ENCODE results near the gene GATAD2A. TPM values are rescaled to one million over a fixed set of nuclear protein-coding genes. Genes with fewer than 3 reads are reported as not detected.
A peak's percentile ranks its signal among the peaks of the same experiment; 100 is the strongest.

The GATAD2A gene
- total and polyA plus RNA-seq, 7 experiments from 2014 or later = 11.3 to 123 (median 102) TPM

GRCh38 chr19:19439176-19439482, 33.7 kb downstream of the GATAD2A start:
- Histone ChIP-seq H3K9me3 (ENCODE audit: control insufficient read depth in 2 of 3, low read length in 3 of 3) (no peaks in the 10 kb centered on the region), H3K4me1 (ENCODE audit: control insufficient read depth in 2 of 2, insufficient read depth in 2 of 2, low read length in 2 of 2) (peaks cover 11 to 13% of the 10 kb centered on the region in 2 donors), H3K27ac (ENCODE audit: low read depth, low read length) (no peak overlapping the region), H3K4me3 (ENCODE audit: low read length) (no peak overlapping the region), H3K36me3 (ENCODE audit: control insufficient read depth in 2 of 3, insufficient read depth in 3 of 3, low read length in 3 of 3) (peaks cover 0 to 8% (median 0%) of the 10 kb centered on the region in 3 experiments), H3K27me3 (ENCODE audit: control insufficient read depth in 2 of 2, insufficient read depth in 2 of 2, low read length in 2 of 2) (no peaks in the 10 kb centered on the region)
- DNase-seq (no peak), ATAC-seq (no peak)
- no peaks in the 10 kb centered on the region for H3K27me3 Mint-ChIP-seq
- H3K27ac Mint-ChIP-seq = peak overlapping the region in 7 of 9 donors; percentile 53 to 83 (median 70)
- H3K4me1 Mint-ChIP-seq = peaks cover 24 to 74% (median 62%) of the 10 kb centered on the region in 7 donors
- CTCF ChIA-PET = no interaction called here
- POLR2A ChIA-PET = interaction anchor here (0.6 kb wide), 1 partner anchor 44 kb away, joined by 3 read pairs; no protein-coding TSS in a partner anchor
- peaks cover 6 to 15% (median 14%) of the 10 kb centered on the region in 5 donors for H3K36me3 Mint-ChIP-seq
- no peaks in the 10 kb centered on the region for H3K9me3 Mint-ChIP-seq
- no peak overlapping the region for H3K4me3 Mint-ChIP-seq
- intact Hi-C loops (cut with micrococcal nuclease) = loop anchor here in 1 of 2 donors (5.0 kb wide), 1 partner anchor 38 kb away; no protein-coding TSS in a partner anchor

GRCh38 chr19:19443283-19443682, 37.8 kb downstream of the GATAD2A start:
- ATAC-seq (no peak), DNase-seq (no peak)
- no peaks in the 10 kb centered on the region for H3K9me3 ChIP-seq (ENCODE audit: control insufficient read depth in 2 of 3, low read length in 3 of 3)
- peaks cover 41 to 51% of the 10 kb centered on the region in 2 donors for H3K4me1 ChIP-seq (ENCODE audit: control insufficient read depth in 2 of 2, insufficient read depth in 2 of 2, low read length in 2 of 2)
- Mint-ChIP-seq H3K9me3 (no peaks in the 10 kb centered on the region), H3K4me3 (peak overlapping the region in 3 of 10 donors; percentile 4 to 41 (median 24)), H3K27me3 (no peaks in the 10 kb centered on the region), H3K27ac (peak overlapping the region; percentile 19 to 91 (median 76)), H3K36me3 (peaks cover 6 to 23% (median 17%) of the 10 kb centered on the region in 5 donors), H3K4me1 (peaks cover 56 to 83% (median 70%) of the 10 kb centered on the region in 7 donors)
- ChIA-PET POLR2A (interaction anchor here (0.6 to 1.6 kb wide), 6 partner anchors 10 to 47 kb away, joined by 3 to 4 read pairs (median 3); partner anchors contain the start of gene GATAD2A), CTCF (interaction anchor here (0.6 to 1.2 kb wide), 3 partner anchors 17 to 527 kb away, joined by 3 read pairs; no protein-coding TSS in a partner anchor)
- H3K4me3 ChIP-seq (ENCODE audit: low read length) = no peak overlapping the region
- H3K27me3 ChIP-seq (ENCODE audit: control insufficient read depth in 2 of 2, insufficient read depth in 2 of 2, low read length in 2 of 2) = no peaks in the 10 kb centered on the region
- peak overlapping the region; percentile 49 for H3K27ac ChIP-seq (ENCODE audit: low read depth, low read length)
- intact Hi-C loops (cut with micrococcal nuclease) = no loop called here
- no peaks in the 10 kb centered on the region for H3K36me3 ChIP-seq (ENCODE audit: control insufficient read depth in 2 of 3, insufficient read depth in 3 of 3, low read length in 3 of 3)

GRCh38 chr19:19443902-19444680, 38.6 kb downstream of the GATAD2A start:
- Mint-ChIP-seq H3K4me1 (peaks cover 57 to 84% (median 73%) of the 10 kb centered on the region in 7 donors), H3K9me3 (no peaks in the 10 kb centered on the region), H3K27me3 (no peaks in the 10 kb centered on the region), H3K4me3 (peak overlapping the region in 7 of 10 donors; percentile 7 to 66 (median 48)), H3K27ac (peak overlapping the region; percentile 38 to 92 (median 85)), H3K36me3 (peaks cover 6 to 21% (median 17%) of the 10 kb centered on the region in 5 donors)
- ChIA-PET POLR2A (interaction anchor here (0.5 to 1.6 kb wide), 8 partner anchors 11 to 45 kb away, joined by 3 to 7 read pairs (median 4); partner anchors contain the start of gene GATAD2A), CTCF (interaction anchor here (1.0 to 1.2 kb wide), 2 partner anchors 18 to 46 kb away, joined by 3 read pairs; no protein-coding TSS in a partner anchor)
- ATAC-seq = no peak
- H3K36me3 ChIP-seq (ENCODE audit: control insufficient read depth in 2 of 3, insufficient read depth in 3 of 3, low read length in 3 of 3) = no peaks in the 10 kb centered on the region
- H3K4me1 ChIP-seq (ENCODE audit: control insufficient read depth in 2 of 2, insufficient read depth in 2 of 2, low read length in 2 of 2) = peaks cover 48 to 59% of the 10 kb centered on the region in 2 donors
- H3K9me3 ChIP-seq (ENCODE audit: control insufficient read depth in 2 of 3, low read length in 3 of 3) = no peaks in the 10 kb centered on the region
- H3K27ac ChIP-seq (ENCODE audit: low read depth, low read length) = peak overlapping the region; percentile 49
- intact Hi-C loops (cut with micrococcal nuclease) = loop anchor here (2.0 kb wide), 1 partner anchor 15 kb away; no protein-coding TSS in a partner anchor
- no peak for DNase-seq
- no peak overlapping the region for H3K4me3 ChIP-seq (ENCODE audit: low read length)
- H3K27me3 ChIP-seq (ENCODE audit: control insufficient read depth in 2 of 2, insufficient read depth in 2 of 2, low read length in 2 of 2) = no peaks in the 10 kb centered on the region

- Mint-ChIP-seq H3K9me3 (no peaks in the 10 kb centered on the region), H3K36me3 (peaks cover 6 to 21% (median 16%) of the 10 kb centered on the region in 5 donors), H3K4me1 (peaks cover 57 to 84% (median 74%) of the 10 kb centered on the region in 7 donors), H3K27ac (peak overlapping the region; percentile 38 to 92 (median 83)), H3K4me3 (peak overlapping the region in 8 of 10 donors; percentile 7 to 66 (median 51)), H3K27me3 (no peaks in the 10 kb centered on the region)
- H3K27me3 ChIP-seq (ENCODE audit: control insufficient read depth in 2 of 2, insufficient read depth in 2 of 2, low read length in 2 of 2) = no peaks in the 10 kb centered on the region
- H3K4me3 ChIP-seq (ENCODE audit: low read length) = no peak overlapping the region
- H3K36me3 ChIP-seq (ENCODE audit: control insufficient read depth in 2 of 3, insufficient read depth in 3 of 3, low read length in 3 of 3) = no peaks in the 10 kb centered on the region
- peak overlapping the region; percentile 49 for H3K27ac ChIP-seq (ENCODE audit: low read depth, low read length)
- H3K4me1 ChIP-seq (ENCODE audit: control insufficient read depth in 2 of 2, insufficient read depth in 2 of 2, low read length in 2 of 2) = peaks cover 50 to 60% of the 10 kb centered on the region in 2 donors
- H3K9me3 ChIP-seq (ENCODE audit: control insufficient read depth in 2 of 3, low read length in 3 of 3) = no peaks in the 10 kb centered on the region
- ChIA-PET CTCF (no interaction called here), POLR2A (interaction anchor here (0.6 to 1.6 kb wide), 5 partner anchors 12 to 39 kb away, joined by 3 to 4 read pairs (median 4); partner anchors contain the start of gene GATAD2A)
- ATAC-seq (peak; percentile 37), DNase-seq (no peak)
- intact Hi-C loops (cut with micrococcal nuclease) = loop anchor here (2.0 kb wide), 1 partner anchor 14 kb away; no protein-coding TSS in a partner anchor
Observed at GRCh38 chr19:19444681-19445155, 39.2 kb downstream of the GATAD2A start.

GRCh38 chr19:19445288-19445687, 39.8 kb downstream of the GATAD2A start:
- no peak for DNase-seq
- peak overlapping the region in 8 of 10 donors; percentile 7 to 66 (median 36) for H3K4me3 Mint-ChIP-seq
- Histone ChIP-seq H3K9me3 (ENCODE audit: control insufficient read depth in 2 of 3, low read length in 3 of 3) (no peaks in the 10 kb centered on the region), H3K4me3 (ENCODE audit: low read length) (no peak overlapping the region), H3K4me1 (ENCODE audit: control insufficient read depth in 2 of 2, insufficient read depth in 2 of 2, low read length in 2 of 2) (peaks cover 55 to 64% of the 10 kb centered on the region in 2 donors), H3K36me3 (ENCODE audit: control insufficient read depth in 2 of 3, insufficient read depth in 3 of 3, low read length in 3 of 3) (no peaks in the 10 kb centered on the region), H3K27me3 (ENCODE audit: control insufficient read depth in 2 of 2, insufficient read depth in 2 of 2, low read length in 2 of 2) (no peaks in the 10 kb centered on the region), H3K27ac (ENCODE audit: low read depth, low read length) (peak overlapping the region; percentile 34)
- intact Hi-C loops (cut with micrococcal nuclease) = loop anchor here (2.0 kb wide), 1 partner anchor 14 kb away; no protein-coding TSS in a partner anchor
- peak overlapping the region; percentile 21 to 92 (median 78) for H3K27ac Mint-ChIP-seq
- POLR2A ChIA-PET = interaction anchor here (0.6 to 0.7 kb wide), 2 partner anchors 13 to 21 kb away, joined by 3 read pairs; no protein-coding TSS in a partner anchor
- CTCF ChIA-PET = no interaction called here
- H3K9me3 Mint-ChIP-seq = no peaks in the 10 kb centered on the region
- H3K36me3 Mint-ChIP-seq = peaks cover 6 to 21% (median 11%) of the 10 kb centered on the region in 5 donors
- no peak for ATAC-seq
- H3K27me3 Mint-ChIP-seq = no peaks in the 10 kb centered on the region
- H3K4me1 Mint-ChIP-seq = peaks cover 57 to 84% (median 76%) of the 10 kb centered on the region in 7 donors

GRCh38 chr19:19445911-19446361, 40.5 kb downstream of the GATAD2A start:
- Mint-ChIP-seq H3K4me3 (peak overlapping the region in 6 of 10 donors; percentile 0 to 79 (median 50)), H3K27me3 (no peaks in the 10 kb centered on the region), H3K27ac (peak overlapping the region; percentile 38 to 95 (median 83)), H3K4me1 (peaks cover 57 to 84% (median 77%) of the 10 kb centered on the region in 7 donors), H3K9me3 (no peaks in the 10 kb centered on the region), H3K36me3 (peaks cover 6 to 21% (median 11%) of the 10 kb centered on the region in 5 donors)
- no peaks in the 10 kb centered on the region for H3K36me3 ChIP-seq (ENCODE audit: control insufficient read depth in 2 of 3, insufficient read depth in 3 of 3, low read length in 3 of 3)
- intact Hi-C loops (cut with micrococcal nuclease) = loop anchor here (2.0 kb wide), 2 partner anchors 13 to 43 kb away; no protein-coding TSS in a partner anchor
- POLR2A ChIA-PET = interaction anchor here (0.7 to 1.0 kb wide), 2 partner anchors 11 to 12 kb away, joined by 3 read pairs; no protein-coding TSS in a partner anchor
- no peaks in the 10 kb centered on the region for H3K27me3 ChIP-seq (ENCODE audit: control insufficient read depth in 2 of 2, insufficient read depth in 2 of 2, low read length in 2 of 2)
- ATAC-seq = peak; percentile 39
- peaks cover 58 to 70% of the 10 kb centered on the region in 2 donors for H3K4me1 ChIP-seq (ENCODE audit: control insufficient read depth in 2 of 2, insufficient read depth in 2 of 2, low read length in 2 of 2)
- H3K27ac ChIP-seq (ENCODE audit: low read depth, low read length) = peak overlapping the region; percentile 34
- no peak for DNase-seq
- no peak overlapping the region for H3K4me3 ChIP-seq (ENCODE audit: low read length)
- no peaks in the 10 kb centered on the region for H3K9me3 ChIP-seq (ENCODE audit: control insufficient read depth in 2 of 3, low read length in 3 of 3)
- CTCF ChIA-PET = no interaction called here
